A172 (cell line): Measurements from ENCODE around the gene TAAR6. TPM values are rescaled to one million over a fixed set of nuclear protein-coding genes. Genes with fewer than 3 reads are reported as not detected.
"Not testable (repeated sequence)": the region's sequence is repeated elsewhere in the genome, so short reads cannot be mapped to it uniquely, and the experiment has no call there.

Source experiments
- DNase-seq: peaks from one replicate; pipeline ENCODE4 v3.0.0-alpha.2; 2015; ENCODE audit warnings: low spot score
- total RNA-seq: library from RNA; depleted of rRNA; stranded (reverse); fragments of >200 nt; shearing (Covaris generic); gene quantifications from 2 replicates; pipeline ENCODE4 v1.2.3, GENCODE V29; 2014; rRNA removed

Gene TAAR6
- not detected in 2 replicates for total RNA-seq

GRCh38 chr6:132570221-132570777 is at the start of gene TAAR6:
TSS of gene TAAR6 (plus strand) at chr6:132570322. CDS start at chr6:132570322, 0 bp downstream.
- no peak for DNase-seq

GRCh38 chr6:132520953-132521352 is 49.2 kb upstream of the TAAR6 start:
- DNase-seq: peak; percentile 46

GRCh38 chr6:132524646-132525045 is 45.5 kb upstream of the TAAR6 start:
- DNase-seq: no peak

GRCh38 chr6:132525866-132526265 is 44.3 kb upstream of the TAAR6 start:
- DNase-seq: no peak

- no peak for DNase-seq
Measured at GRCh38 chr6:132526461-132526860, 43.7 kb upstream of the TAAR6 start.

- DNase-seq: peak; percentile 75
Measured at GRCh38 chr6:132527791-132528190, 42.3 kb upstream of the TAAR6 start.

- peak; percentile 67 for DNase-seq
Measured at GRCh38 chr6:132530293-132530974, 39.7 kb upstream of the TAAR6 start.

- not testable (repeated sequence) for DNase-seq
Measured at GRCh38 chr6:132534546-132534945, 35.6 kb upstream of the TAAR6 start.

GRCh38 chr6:132537145-132537544 is 33.0 kb upstream of the TAAR6 start:
- no peak for DNase-seq

- DNase-seq: no peak
Measured at GRCh38 chr6:132537977-132538376, 32.1 kb upstream of the TAAR6 start, which contains the start of gene TAAR9. TSS of gene TAAR9 (plus strand) at chr6:132538277. CDS start at chr6:132538290, 13 bp downstream.

GRCh38 chr6:132544826-132545225 is 25.3 kb upstream of the TAAR6 start:
- no peak for DNase-seq

GRCh38 chr6:132548746-132549463 is 21.2 kb upstream of the TAAR6 start:
- no peak for DNase-seq

GRCh38 chr6:132551214-132551613 is 18.9 kb upstream of the TAAR6 start:
- DNase-seq: no peak

- no peak for DNase-seq
Measured at GRCh38 chr6:132552372-132552771, 17.8 kb upstream of the TAAR6 start, which contains the start of gene TAAR8. TSS of gene TAAR8 (plus strand) at chr6:132552672. CDS start at chr6:132552693, 21 bp downstream.

GRCh38 chr6:132560087-132560486 is 10.0 kb upstream of the TAAR6 start:
- not testable (repeated sequence) for DNase-seq

- DNase-seq: no peak
Measured at GRCh38 chr6:132566404-132566803, 3.7 kb upstream of the TAAR6 start.

- no peak for DNase-seq
Measured at GRCh38 chr6:132567566-132567965, 2.6 kb upstream of the TAAR6 start.

GRCh38 chr6:132568611-132569010 is 1.5 kb upstream of the TAAR6 start:
- DNase-seq: no peak

GRCh38 chr6:132569170-132569569 is 952 bp upstream of the TAAR6 start:
- DNase-seq: no peak

- no peak for DNase-seq
Measured at GRCh38 chr6:132571774-132572173, 1.7 kb downstream of the TAAR6 start.

- DNase-seq: no peak
Measured at GRCh38 chr6:132584698-132585097, 14.6 kb downstream of the TAAR6 start.

- DNase-seq: no peak
Measured at GRCh38 chr6:132587424-132587823, 17.3 kb downstream of the TAAR6 start.

GRCh38 chr6:132589454-132589853 is 19.3 kb downstream of the TAAR6 start, which contains the start of gene TAAR5:
TSS of gene TAAR5 (minus strand) at chr6:132589741. CDS start at chr6:132589686, 55 bp downstream.
- DNase-seq: no peak
